Effector memory CD8-positive, alpha-beta T cell (primary cell): ENCODE measurements around the gene EXTL2.
"Not testable (repeated sequence)": the region's sequence is repeated elsewhere in the genome, so short reads cannot be mapped to it uniquely, and the experiment has no call there.

Experiments
- ATAC-seq: fragments of 150-1000 bp; cut with Tn5 transposase; replicated peaks from 2 replicates; pipeline ENCODE4 v1.10.0; 2021; ENCODE audit warnings: mild to moderate bottlenecking, moderate library complexity
- DNase-seq, 3 experiments: peaks; one replicate each; pipeline ENCODE4 v3.0.0; 2021
- H3K27ac Mint-ChIP-seq, 2 donors: one replicate each; pipeline ENCODE4 v1.8.0; 2022; ENCODE audit warnings: mild to moderate bottlenecking in 2 of 2, mixed read lengths in 2 of 2, moderate library complexity in 2 of 2
- H3K27me3 Mint-ChIP-seq, 2 donors: one replicate each; pipeline ENCODE4 v1.8.0; 2022; ENCODE audit warnings: mixed read lengths in 2 of 2
- H3K36me3 Mint-ChIP-seq: one replicate; pipeline ENCODE4 v1.8.0; 2022; ENCODE audit warnings: mild to moderate bottlenecking, moderate library complexity, mixed read lengths; ENCODE audit not compliant: insufficient read depth
- H3K4me1 Mint-ChIP-seq, 2 donors: one replicate each; pipeline ENCODE4 v1.8.0; 2022; ENCODE audit warnings: low read depth in 2 of 2, mixed read lengths in 2 of 2
- H3K4me3 Mint-ChIP-seq, 2 donors: one replicate each; pipeline ENCODE4 v1.8.0; 2022; ENCODE audit warnings: mild to moderate bottlenecking in 2 of 2, mixed read lengths in 2 of 2, moderate library complexity in 2 of 2
- H3K9me3 Mint-ChIP-seq, 2 donors: one replicate each; pipeline ENCODE4 v1.8.0; 2022; ENCODE audit warnings: mixed read lengths in 2 of 2

The EXTL2 gene

DNA sequence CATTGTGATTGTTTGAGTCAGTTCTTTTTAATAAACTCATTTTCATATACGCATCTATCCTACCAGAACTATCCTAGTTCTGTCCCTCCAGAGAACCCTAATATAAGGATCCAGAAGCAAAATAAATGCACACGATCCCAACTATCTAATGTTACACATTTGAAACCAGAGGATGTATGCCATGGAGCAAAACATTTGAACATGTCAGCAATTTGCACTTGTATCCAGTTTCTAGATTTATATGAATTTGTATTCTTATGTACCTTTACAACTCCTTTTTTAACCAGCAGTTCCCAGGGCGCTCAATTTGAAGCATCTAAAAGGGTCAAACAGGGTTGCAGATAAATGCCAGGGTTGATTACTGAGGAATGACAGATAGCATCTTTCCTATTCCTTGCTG, 2.1 kb downstream of the EXTL2 start:
- H3K4me1 Mint-ChIP-seq = peaks cover 16 to 26% of the 10 kb centered on the region in 2 donors
- ATAC-seq = no peak
- H3K4me3 Mint-ChIP-seq = no peak overlapping the region
- H3K9me3 Mint-ChIP-seq = peaks cover 0 to 2% of the 10 kb centered on the region in 2 donors
- H3K27ac Mint-ChIP-seq = no peak overlapping the region
- H3K36me3 Mint-ChIP-seq = peaks cover 25% of the 10 kb centered on the region
- DNase-seq = no peak
- no peaks in the 10 kb centered on the region for H3K27me3 Mint-ChIP-seq

DNA sequence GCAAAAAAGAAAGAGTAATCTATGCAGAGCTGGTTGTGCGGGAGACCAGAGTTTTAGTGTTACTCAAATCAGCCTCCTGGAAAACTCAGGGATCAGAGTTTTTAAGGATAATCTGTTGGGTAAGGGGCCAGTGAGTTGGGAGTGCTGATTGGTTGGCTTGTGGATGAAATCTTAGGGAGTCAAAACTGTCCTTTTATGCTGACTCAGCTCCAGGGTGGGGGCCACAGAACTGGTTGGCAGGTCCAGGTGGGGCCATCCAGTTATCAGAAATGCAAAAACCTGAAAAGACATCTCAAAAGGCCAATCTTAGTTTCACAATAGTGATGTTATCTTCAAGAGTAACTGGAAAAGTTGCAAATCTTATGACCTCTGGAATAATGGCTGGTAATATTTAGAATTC, 3.3 kb downstream of the EXTL2 start:
- Mint-ChIP-seq H3K4me1 (peaks cover 10 to 20% of the 10 kb centered on the region in 2 donors), H3K36me3 (peaks cover 20% of the 10 kb centered on the region), H3K27ac (no peak overlapping the region), H3K4me3 (no peak overlapping the region), H3K27me3 (no peaks in the 10 kb centered on the region), H3K9me3 (peaks cover 0 to 2% of the 10 kb centered on the region in 2 donors)
- no peak for ATAC-seq
- no peak for DNase-seq

- H3K27me3 Mint-ChIP-seq, H3K4me3 Mint-ChIP-seq, DNase-seq, ATAC-seq, H3K27ac Mint-ChIP-seq, H3K36me3 Mint-ChIP-seq, H3K9me3 Mint-ChIP-seq: not testable (repeated sequence)
- H3K4me1 Mint-ChIP-seq = peaks cover 6 to 15% of the 10 kb centered on the region in 2 donors
These were observed 4.7 kb downstream of the EXTL2 start for GRCh38 chr1:100889869-100890482.

GRCh38 chr1:100889007-100889406, 5.6 kb downstream of the EXTL2 start:
- not testable (repeated sequence) for H3K9me3 Mint-ChIP-seq, H3K4me1 Mint-ChIP-seq, H3K27me3 Mint-ChIP-seq, H3K27ac Mint-ChIP-seq, H3K4me3 Mint-ChIP-seq, ATAC-seq, H3K36me3 Mint-ChIP-seq, DNase-seq

DNA sequence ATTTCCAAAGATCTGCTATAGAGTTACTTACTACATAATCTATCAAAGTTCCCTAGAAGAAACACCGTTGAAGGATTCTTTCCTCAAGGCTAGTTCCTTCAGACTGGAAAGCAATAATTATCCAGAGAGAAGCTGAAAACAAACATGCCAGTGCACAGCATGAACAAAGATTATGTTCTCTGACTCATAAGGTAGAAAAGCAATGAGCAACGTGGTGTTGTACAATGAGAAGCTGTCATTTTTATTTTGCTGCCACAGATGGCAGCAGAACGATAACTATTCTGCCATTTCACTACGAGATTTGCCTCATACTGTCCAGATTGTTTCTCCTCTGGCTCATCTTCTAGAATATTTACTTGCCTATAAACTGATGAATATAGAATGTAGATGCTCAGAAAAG, 10.7 kb downstream of the EXTL2 start:
- no peak overlapping the region for H3K27ac Mint-ChIP-seq
- no peak for DNase-seq
- no peak for ATAC-seq
- no peaks in the 10 kb centered on the region for H3K27me3 Mint-ChIP-seq
- H3K4me3 Mint-ChIP-seq = no peak overlapping the region
- H3K9me3 Mint-ChIP-seq = peaks cover 0 to 2% of the 10 kb centered on the region in 2 donors
- H3K4me1 Mint-ChIP-seq = peaks cover 0 to 3% of the 10 kb centered on the region in 2 donors
- no peaks in the 10 kb centered on the region for H3K36me3 Mint-ChIP-seq

- Mint-ChIP-seq H3K27ac (no peak overlapping the region), H3K9me3 (no peaks in the 10 kb centered on the region)
These were observed 11.9 kb downstream of the EXTL2 start for GRCh38 chr1:100882698-100883097.

GRCh38 chr1:100881687-100882086, 13.0 kb downstream of the EXTL2 start:
- Mint-ChIP-seq H3K27me3 (no peaks in the 10 kb centered on the region), H3K36me3 (no peaks in the 10 kb centered on the region), H3K9me3 (no peaks in the 10 kb centered on the region), H3K27ac (no peak overlapping the region), H3K4me3 (no peak overlapping the region), H3K4me1 (no peaks in the 10 kb centered on the region)
- no peak for DNase-seq
- no peak for ATAC-seq

More at GRCh38 chr1:100882698-100883097, 11.9 kb downstream of the EXTL2 start:
- Mint-ChIP-seq H3K4me1 (no peaks in the 10 kb centered on the region), H3K4me3 (no peak overlapping the region), H3K27me3 (no peaks in the 10 kb centered on the region), H3K36me3 (no peaks in the 10 kb centered on the region)
- ATAC-seq (no peak), DNase-seq (no peak)

DNA sequence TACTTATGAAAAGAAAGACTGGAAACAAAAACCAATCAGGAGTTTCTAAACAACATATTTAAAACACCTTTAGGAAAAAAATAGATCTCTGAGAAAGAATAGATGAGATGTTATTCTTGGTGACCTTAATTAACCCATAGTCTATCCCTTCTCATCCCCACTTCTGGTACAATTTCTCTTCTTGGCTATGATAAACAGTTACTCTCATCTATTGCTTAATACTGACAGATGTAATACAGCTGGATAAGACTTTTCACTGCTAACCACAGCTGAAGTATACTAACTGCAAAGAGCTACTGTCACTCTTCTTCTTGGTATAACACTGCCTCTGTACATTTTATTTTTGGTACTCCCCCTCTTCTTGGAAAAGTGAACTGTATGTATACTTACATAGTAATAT, 15.2 kb downstream of the EXTL2 start:
- Mint-ChIP-seq H3K27me3 (no peaks in the 10 kb centered on the region), H3K27ac (no peak overlapping the region), H3K36me3 (no peaks in the 10 kb centered on the region), H3K4me3 (no peak overlapping the region), H3K9me3 (no peaks in the 10 kb centered on the region), H3K4me1 (no peaks in the 10 kb centered on the region)
- no peak for DNase-seq
- no peak for ATAC-seq

DNA sequence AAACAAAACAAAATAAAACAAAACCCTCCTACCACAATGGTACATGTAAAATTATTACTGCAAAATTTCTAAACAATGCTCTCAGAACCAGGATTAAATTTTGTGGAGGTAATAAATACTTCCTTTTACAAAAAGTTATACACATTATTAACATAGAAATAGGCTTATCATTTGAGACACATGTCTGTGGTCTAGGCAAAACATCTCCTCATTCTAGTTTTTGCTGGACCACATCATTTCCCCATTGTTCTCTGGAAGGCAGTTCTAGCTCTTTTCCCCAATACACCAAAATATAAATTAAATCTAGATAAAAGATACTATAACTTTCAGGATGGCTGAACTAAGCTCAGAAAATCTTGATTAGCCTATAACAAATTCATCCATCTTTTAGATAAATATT, 18.4 kb downstream of the EXTL2 start:
- ATAC-seq (no peak), DNase-seq (no peak)
- Mint-ChIP-seq H3K27me3 (no peaks in the 10 kb centered on the region), H3K36me3 (no peaks in the 10 kb centered on the region), H3K9me3 (no peaks in the 10 kb centered on the region), H3K4me1 (no peaks in the 10 kb centered on the region), H3K27ac (no peak overlapping the region), H3K4me3 (no peak overlapping the region)

- Mint-ChIP-seq H3K36me3 (no peaks in the 10 kb centered on the region), H3K4me3 (no peak overlapping the region), H3K27ac (no peak overlapping the region), H3K9me3 (no peaks in the 10 kb centered on the region), H3K4me1 (no peaks in the 10 kb centered on the region), H3K27me3 (no peaks in the 10 kb centered on the region)
- DNase-seq (no peak), ATAC-seq (no peak)
These were observed 19.4 kb downstream of the EXTL2 start for GRCh38 chr1:100875228-100875627.

- Mint-ChIP-seq H3K36me3 (no peaks in the 10 kb centered on the region), H3K27ac (no peak overlapping the region), H3K9me3 (no peaks in the 10 kb centered on the region), H3K4me3 (no peak overlapping the region), H3K27me3 (no peaks in the 10 kb centered on the region), H3K4me1 (no peaks in the 10 kb centered on the region)
- ATAC-seq = no peak
- DNase-seq = no peak
These were observed 20.2 kb downstream of the EXTL2 start for GRCh38 chr1:100874433-100874832.

- Mint-ChIP-seq H3K9me3 (no peaks in the 10 kb centered on the region), H3K27me3 (no peaks in the 10 kb centered on the region), H3K36me3 (no peaks in the 10 kb centered on the region), H3K27ac (no peak overlapping the region), H3K4me3 (no peak overlapping the region), H3K4me1 (no peaks in the 10 kb centered on the region)
- ATAC-seq = no peak
- no peak for DNase-seq
These were observed 24.6 kb downstream of the EXTL2 start for GRCh38 chr1:100869996-100870395.

DNA sequence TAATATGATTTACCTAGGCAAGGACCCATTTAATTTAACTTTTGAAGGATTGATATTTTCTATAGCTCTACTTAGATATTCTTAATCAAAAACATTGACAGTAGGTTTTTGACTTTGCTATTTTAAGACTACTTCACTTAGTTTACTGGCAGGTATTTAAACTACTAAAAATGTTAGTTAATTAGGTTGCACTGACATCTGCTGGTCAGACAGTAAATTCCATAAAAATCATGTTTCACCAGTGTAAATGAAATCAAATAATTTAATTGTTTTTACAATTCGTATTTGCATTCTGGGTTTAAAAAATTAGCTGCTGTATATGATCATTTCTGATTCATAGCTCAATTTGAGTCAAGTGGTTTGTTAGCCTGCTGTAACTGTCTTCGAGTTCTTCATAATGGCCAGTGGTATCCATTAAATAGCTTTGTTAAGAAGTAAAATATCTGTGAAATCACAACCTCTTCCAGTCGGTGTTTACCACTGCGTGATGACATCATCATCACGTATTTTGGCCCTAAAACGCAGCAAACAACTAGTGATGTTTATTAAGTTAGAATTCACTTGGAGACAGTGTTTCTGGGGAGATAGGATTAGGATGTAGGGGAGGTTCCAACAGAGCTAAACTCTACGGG, 26.2 kb downstream of the EXTL2 start:
- Mint-ChIP-seq H3K27ac (no peak overlapping the region), H3K27me3 (no peaks in the 10 kb centered on the region), H3K9me3 (no peaks in the 10 kb centered on the region), H3K36me3 (no peaks in the 10 kb centered on the region), H3K4me3 (no peak overlapping the region), H3K4me1 (no peaks in the 10 kb centered on the region)
- peak; percentile 51 for ATAC-seq
- DNase-seq = no peak

DNA sequence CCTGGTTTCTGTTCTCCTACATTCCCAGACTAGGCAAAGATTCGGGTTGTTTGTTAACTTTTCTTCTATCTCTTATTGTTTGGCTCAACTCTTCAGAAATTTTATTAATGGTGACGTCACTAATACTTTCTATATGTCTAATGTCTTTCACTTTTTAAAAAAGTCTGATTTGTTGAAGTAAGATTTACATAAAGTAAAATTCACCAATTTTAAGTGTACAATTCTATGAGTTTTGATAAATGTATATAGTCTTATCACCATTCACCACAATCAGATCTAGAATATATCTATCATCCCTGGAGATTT, 27.8 kb downstream of the EXTL2 start:
- H3K27ac Mint-ChIP-seq = no peak overlapping the region
- H3K4me1 Mint-ChIP-seq = no peaks in the 10 kb centered on the region
- no peaks in the 10 kb centered on the region for H3K27me3 Mint-ChIP-seq
- DNase-seq = no peak
- no peak for ATAC-seq
- H3K9me3 Mint-ChIP-seq = no peaks in the 10 kb centered on the region
- H3K36me3 Mint-ChIP-seq = no peaks in the 10 kb centered on the region
- H3K4me3 Mint-ChIP-seq = no peak overlapping the region
